ENCODE measurements around the gene GPR152.

Gene GPR152

DNA sequence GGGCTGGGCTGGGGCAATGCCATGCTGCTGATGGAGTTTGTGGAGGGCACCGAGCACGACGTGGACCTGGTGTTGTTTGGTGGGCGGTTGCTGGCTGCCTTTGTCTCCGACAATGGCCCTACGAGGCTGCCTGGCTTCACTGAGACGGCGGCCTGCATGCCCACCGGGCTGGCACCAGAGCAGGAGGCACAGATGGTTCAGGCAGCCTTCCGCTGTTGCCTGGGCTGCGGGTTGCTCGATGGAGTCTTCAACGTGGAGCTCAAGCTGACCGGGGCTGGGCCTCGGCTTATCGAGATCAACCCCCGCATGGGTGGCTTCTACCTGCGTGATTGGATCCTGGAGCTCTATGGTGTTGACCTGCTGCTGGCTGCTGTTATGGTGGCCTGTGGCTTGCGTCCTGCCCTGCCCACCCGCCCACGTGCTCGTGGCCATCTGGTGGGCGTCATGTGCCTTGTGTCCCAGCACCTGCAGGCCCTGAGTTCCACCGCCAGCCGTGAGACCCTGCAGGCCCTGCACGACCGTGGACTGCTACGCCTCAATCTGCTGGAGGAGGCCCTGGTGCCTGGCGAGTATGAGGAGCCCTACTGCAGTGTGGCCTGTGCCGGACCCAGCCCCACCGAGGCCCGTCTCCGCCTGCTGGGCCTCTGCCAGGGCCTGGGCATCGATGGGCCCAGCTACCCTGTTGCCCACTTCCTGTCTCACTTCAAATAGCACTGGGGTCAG lies 28.5 kb downstream of the GPR152 start:
- no peaks in the 10 kb centered on the region for H3K36me3 ChIP-seq (ENCODE audit: insufficient read depth, low read length)
- H3K9me3 ChIP-seq (replicated peaks; ENCODE audit: low read length): no peaks in the 10 kb centered on the region
- H3K9ac ChIP-seq (ENCODE audit: low read depth, low read length): no peak overlapping the region
- H3K4me1 ChIP-seq (ENCODE audit: control insufficient read depth, insufficient read depth, low read length): peaks cover 17% of the 10 kb centered on the region
- no peak overlapping the region for H3K4me3 ChIP-seq (ENCODE audit: low read length)
- H3K27me3 ChIP-seq (ENCODE audit: control insufficient read depth, insufficient read depth, low read length): no peaks in the 10 kb centered on the region
- H3K4me2 ChIP-seq (ENCODE audit: low read length): no peak overlapping the region

DNA sequence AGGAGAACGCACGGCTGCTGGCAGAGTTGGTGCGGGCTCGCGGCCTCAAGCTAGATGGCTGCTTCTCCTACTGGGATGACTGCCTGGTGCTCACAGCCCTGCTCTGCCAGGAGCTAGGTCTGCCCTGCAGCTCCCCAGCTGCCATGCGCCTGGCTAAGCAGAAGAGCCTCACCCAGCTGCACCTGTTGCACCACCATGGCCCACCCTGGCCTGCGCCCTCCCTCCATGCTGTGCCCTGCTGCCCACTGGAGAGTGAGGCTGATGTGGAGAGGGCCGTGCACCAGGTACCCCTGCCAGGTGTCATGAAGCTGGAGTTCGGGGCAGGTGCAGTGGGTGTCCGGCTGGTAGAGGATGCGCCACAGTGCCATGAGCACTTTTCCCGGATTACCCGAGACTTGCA lies 29.1 kb downstream of the GPR152 start:
- no peaks in the 10 kb centered on the region for H3K27me3 ChIP-seq (ENCODE audit: control insufficient read depth, insufficient read depth, low read length)
- H3K9me3 ChIP-seq (replicated peaks; ENCODE audit: low read length): no peaks in the 10 kb centered on the region
- H3K4me2 ChIP-seq (ENCODE audit: low read length): no peak overlapping the region
- H3K4me3 ChIP-seq (ENCODE audit: low read length): no peak overlapping the region
- no peak overlapping the region for H3K9ac ChIP-seq (ENCODE audit: low read depth, low read length)
- H3K36me3 ChIP-seq (ENCODE audit: insufficient read depth, low read length): no peaks in the 10 kb centered on the region
- H3K4me1 ChIP-seq (ENCODE audit: control insufficient read depth, insufficient read depth, low read length): peaks cover 21% of the 10 kb centered on the region

DNA sequence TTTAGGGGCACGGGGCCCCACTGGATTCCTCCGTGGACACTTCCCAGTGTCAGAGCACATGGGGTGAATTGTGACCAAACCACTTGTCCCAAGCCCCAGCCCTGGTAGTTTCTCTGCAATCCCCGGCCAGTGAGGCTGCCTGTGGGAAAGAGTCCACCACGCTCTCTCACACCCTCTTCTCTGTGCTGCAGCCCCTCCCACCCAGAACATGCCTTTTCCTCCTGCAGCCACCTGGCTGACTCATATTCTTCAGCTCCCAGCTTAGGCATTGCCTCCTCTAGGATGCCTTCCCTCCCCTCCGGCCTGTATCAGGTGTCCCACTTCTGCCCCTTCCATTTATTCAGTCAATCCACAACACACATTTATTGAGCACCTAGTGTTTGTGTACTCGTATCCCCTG lies 29.6 kb downstream of the GPR152 start:
- H3K36me3 ChIP-seq (ENCODE audit: insufficient read depth, low read length): no peaks in the 10 kb centered on the region
- no peaks in the 10 kb centered on the region for H3K27me3 ChIP-seq (ENCODE audit: control insufficient read depth, insufficient read depth, low read length)
- no peak overlapping the region for H3K9ac ChIP-seq (ENCODE audit: low read depth, low read length)
- H3K4me2 ChIP-seq (ENCODE audit: low read length): no peak overlapping the region
- no peak overlapping the region for H3K4me3 ChIP-seq (ENCODE audit: low read length)
- peaks cover 26% of the 10 kb centered on the region for H3K4me1 ChIP-seq (ENCODE audit: control insufficient read depth, insufficient read depth, low read length)
- H3K9me3 ChIP-seq (replicated peaks; ENCODE audit: low read length): no peaks in the 10 kb centered on the region

DNA sequence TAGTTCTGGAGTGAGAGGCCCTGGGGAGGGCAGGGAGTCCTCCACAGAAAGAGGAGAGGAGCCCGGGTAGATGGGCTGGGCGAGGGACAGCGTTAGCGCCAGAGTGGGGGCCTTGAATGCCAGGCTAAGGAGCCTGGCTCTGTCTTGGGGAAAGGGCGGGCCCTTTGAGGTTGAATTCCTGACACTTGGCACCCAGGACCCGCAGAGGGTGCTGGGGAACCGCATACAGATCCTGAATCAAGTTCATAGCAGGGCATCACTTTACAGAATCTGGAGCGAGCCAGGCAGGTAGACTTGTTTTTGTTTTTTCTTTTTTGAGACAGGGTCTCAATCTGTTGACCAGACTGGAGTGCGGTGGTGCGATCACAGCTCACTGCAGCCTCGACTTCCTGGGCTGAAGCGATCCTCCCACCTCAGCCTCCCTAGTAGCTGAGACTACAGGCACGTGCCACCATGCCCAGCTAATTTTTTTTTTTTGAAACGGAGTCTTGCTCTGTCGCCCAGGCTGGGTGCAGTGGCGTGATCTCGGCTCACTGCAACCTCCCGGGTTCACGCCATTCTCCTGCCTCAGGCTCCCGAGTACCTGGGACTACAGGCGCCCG lies 31.0 kb downstream of the GPR152 start:
- Histone ChIP-seq H3K9me3 (replicated peaks; ENCODE audit: low read length) (no peaks in the 10 kb centered on the region), H3K9ac (ENCODE audit: low read depth, low read length) (no peak overlapping the region), H3K4me1 (ENCODE audit: control insufficient read depth, insufficient read depth, low read length) (peaks cover 30% of the 10 kb centered on the region), H3K4me2 (ENCODE audit: low read length) (peak overlapping the region; percentile 99), H3K27me3 (ENCODE audit: control insufficient read depth, insufficient read depth, low read length) (no peaks in the 10 kb centered on the region), H3K36me3 (ENCODE audit: insufficient read depth, low read length) (no peaks in the 10 kb centered on the region), H3K4me3 (ENCODE audit: low read length) (peak overlapping the region; percentile 79)

DNA sequence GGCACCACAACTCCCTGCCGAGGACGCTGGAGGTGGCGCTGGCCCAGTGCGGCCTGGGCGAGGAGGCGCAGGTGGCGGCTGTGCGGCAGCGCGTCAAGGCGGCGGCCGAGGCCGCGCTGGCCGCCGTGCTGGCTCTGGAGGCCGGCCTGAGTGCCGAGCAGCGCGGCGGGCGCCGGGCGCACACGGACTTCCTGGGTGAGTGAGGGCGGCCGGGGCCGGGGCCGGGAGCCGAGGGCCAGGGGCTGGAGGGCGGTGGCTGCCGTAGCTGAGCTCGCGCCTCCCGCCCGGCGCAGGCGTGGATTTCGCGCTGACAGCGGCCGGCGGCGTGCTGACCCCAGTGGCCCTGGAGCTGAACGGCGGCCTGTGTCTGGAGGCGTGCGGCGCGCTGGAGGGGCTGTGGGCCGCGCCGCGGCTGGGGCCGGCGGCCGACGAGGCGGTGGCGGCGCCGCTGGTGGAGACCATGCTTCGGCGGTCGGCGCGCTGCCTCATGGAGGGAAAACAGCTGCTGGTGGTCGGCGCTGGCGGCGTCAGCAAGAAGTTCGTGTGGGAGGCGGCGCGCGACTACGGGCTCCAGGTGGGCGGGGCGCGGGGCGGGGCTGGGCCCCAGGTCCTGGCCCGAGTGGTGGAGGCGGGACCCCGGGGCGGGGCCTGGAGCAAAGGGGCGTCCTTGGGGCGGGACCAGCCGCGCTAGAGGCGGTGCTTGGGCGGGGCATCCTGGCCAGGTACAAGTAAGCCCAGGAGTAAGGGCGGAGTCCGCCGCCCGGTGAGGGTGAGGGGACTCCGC lies 31.7 kb downstream of the GPR152 start:
- Histone ChIP-seq H3K4me2 (ENCODE audit: low read length) (peak overlapping the region; percentile 99), H3K9me3 (replicated peaks; ENCODE audit: low read length) (no peaks in the 10 kb centered on the region), H3K4me1 (ENCODE audit: control insufficient read depth, insufficient read depth, low read length) (peaks cover 37% of the 10 kb centered on the region), H3K27me3 (ENCODE audit: control insufficient read depth, insufficient read depth, low read length) (no peaks in the 10 kb centered on the region), H3K4me3 (ENCODE audit: low read length) (peak overlapping the region; percentile 79), H3K36me3 (ENCODE audit: insufficient read depth, low read length) (no peaks in the 10 kb centered on the region), H3K9ac (ENCODE audit: low read depth, low read length) (peak overlapping the region; percentile 82)

DNA sequence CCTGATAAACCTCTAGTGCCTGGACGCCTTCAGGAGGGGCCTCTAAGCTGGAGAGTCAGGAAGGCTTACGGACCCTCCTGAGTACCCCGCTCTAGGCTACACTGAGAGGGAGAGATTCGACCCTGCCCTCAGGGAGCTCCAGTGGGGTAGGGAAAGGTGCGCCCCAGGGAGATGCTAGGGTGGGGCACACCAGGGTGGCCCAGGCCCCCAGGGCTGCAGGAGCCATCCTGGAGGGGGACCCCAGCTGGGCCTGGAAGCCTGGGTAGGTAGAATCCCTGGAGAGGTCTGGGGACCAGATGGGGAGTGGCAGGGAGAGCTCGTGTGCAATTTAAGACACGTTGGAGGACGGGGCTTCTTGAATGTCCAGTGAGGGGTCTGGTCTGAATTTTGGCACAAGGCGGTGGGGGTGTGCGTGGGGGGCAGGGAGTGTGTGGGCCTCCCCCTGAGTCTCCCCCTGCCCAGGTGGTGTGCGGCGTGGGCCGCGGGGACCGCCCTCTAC lies 32.3 kb downstream of the GPR152 start:
- peak overlapping the region; percentile 82 for H3K9ac ChIP-seq (ENCODE audit: low read depth, low read length)
- H3K27me3 ChIP-seq (ENCODE audit: control insufficient read depth, insufficient read depth, low read length): no peaks in the 10 kb centered on the region
- no peaks in the 10 kb centered on the region for H3K9me3 ChIP-seq (replicated peaks; ENCODE audit: low read length)
- peak overlapping the region; percentile 79 for H3K4me3 ChIP-seq (ENCODE audit: low read length)
- H3K4me2 ChIP-seq (ENCODE audit: low read length): peak overlapping the region; percentile 99
- peaks cover 39% of the 10 kb centered on the region for H3K4me1 ChIP-seq (ENCODE audit: control insufficient read depth, insufficient read depth, low read length)
- H3K36me3 ChIP-seq (ENCODE audit: insufficient read depth, low read length): no peaks in the 10 kb centered on the region

DNA sequence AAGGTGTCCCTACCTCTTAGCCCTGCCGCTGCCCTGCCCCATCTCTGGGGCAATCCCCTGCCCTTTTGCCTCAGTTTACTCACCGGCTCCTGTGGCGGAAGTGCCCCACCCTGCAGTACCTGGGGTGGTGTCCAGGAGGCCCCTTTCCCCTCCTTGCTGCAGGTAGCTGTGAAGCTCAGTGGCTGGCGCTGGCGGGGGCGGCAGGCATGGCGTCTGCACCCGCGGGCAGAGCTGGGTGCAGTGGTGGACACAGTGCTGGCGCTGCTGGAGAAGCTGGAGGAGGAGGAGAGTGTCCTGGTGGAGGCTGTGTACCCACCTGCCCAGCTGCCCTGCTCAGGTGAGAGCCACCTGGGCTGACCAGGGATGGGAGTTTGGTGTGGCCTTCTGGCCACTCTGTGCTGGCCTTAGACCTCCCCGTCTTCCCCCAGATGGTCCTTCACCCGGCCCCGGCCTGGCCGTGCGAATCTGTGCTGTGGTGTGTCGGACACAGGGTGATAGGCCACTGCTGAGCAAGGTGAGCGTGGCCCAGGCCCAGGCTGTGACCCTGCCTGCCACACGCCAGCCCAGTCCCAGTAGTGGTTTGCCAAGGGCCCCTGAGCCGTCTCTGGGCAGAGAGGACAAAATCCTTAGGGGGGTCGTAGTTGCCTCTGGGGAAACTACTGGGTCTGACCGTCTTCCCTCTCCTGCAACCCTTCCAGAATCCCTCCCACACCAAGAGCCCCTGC lies 33.0 kb downstream of the GPR152 start:
- H3K27me3 ChIP-seq (ENCODE audit: control insufficient read depth, insufficient read depth, low read length): no peaks in the 10 kb centered on the region
- no peak overlapping the region for H3K9ac ChIP-seq (ENCODE audit: low read depth, low read length)
- H3K4me2 ChIP-seq (ENCODE audit: low read length): peak overlapping the region; percentile 24
- peaks cover 42% of the 10 kb centered on the region for H3K4me1 ChIP-seq (ENCODE audit: control insufficient read depth, insufficient read depth, low read length)
- H3K9me3 ChIP-seq (replicated peaks; ENCODE audit: low read length): no peaks in the 10 kb centered on the region
- H3K4me3 ChIP-seq (ENCODE audit: low read length): no peak overlapping the region
- H3K36me3 ChIP-seq (ENCODE audit: insufficient read depth, low read length): no peaks in the 10 kb centered on the region

DNA sequence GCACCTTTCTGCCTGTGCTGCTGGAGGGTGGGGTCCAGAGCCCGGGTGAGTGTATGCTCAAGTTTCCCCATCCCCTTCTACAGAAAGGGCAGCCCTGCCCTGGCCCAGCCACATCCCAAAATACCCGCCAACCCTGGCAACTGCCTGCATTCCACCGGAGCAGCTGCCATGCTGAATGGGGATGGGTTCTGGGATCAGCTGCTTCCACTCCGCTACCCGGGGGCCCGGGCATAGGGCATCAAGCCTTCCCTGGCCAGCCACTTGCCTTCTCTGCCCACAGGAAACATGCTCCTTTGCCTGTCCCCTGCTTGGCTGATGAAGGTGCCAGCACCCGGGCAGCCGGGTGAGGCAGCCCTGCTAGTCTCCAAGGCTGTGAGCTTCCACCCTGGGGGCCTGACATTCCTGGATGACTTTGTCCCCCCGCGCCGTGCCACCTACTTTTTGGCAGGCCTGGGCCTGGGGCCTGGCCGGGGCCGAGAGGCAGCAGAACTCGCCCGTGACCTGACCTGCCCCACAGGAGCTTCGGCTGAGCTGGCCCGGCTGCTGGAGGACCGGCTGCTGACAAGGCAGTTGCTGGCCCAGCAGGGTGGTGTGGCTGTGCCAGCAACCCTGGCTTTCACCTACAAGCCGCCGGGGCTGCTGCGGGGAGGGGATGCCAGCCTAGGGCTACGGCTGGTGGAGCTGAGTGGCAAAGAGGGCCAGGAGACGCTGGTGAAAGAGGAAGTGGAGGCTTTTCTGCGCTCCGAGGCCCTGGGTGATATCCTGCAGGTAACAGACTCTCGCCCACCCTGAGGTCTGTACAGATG lies 33.9 kb downstream of the GPR152 start:
- no peaks in the 10 kb centered on the region for H3K36me3 ChIP-seq (ENCODE audit: insufficient read depth, low read length)
- H3K4me1 ChIP-seq (ENCODE audit: control insufficient read depth, insufficient read depth, low read length): peaks cover 42% of the 10 kb centered on the region
- no peak overlapping the region for H3K9ac ChIP-seq (ENCODE audit: low read depth, low read length)
- H3K4me2 ChIP-seq (ENCODE audit: low read length): peak overlapping the region; percentile 24
- H3K4me3 ChIP-seq (ENCODE audit: low read length): no peak overlapping the region
- H3K9me3 ChIP-seq (replicated peaks; ENCODE audit: low read length): no peaks in the 10 kb centered on the region
- H3K27me3 ChIP-seq (ENCODE audit: control insufficient read depth, insufficient read depth, low read length): no peaks in the 10 kb centered on the region

DNA sequence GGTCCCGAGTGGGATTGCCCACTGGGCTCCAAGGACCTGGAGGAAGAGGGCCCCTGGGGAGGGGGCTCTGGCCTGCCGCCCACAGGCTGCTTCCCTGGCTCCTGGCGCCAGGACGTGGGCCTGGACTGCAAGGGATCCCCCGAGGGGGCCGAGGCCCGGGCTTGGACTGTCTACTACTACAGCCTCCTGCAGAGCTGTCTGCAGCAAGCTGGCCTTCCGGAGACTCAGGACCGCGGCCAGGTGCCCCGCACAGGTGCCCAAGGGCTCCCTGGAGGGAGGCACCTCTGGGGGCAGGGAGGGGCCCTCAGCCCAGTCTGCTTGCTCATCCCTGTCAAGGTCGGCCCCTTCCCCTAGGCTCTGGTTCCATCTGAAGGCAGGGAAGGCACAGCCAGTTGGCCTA lies 35.1 kb downstream of the GPR152 start:
- Histone ChIP-seq H3K27me3 (ENCODE audit: control insufficient read depth, insufficient read depth, low read length) (peaks cover 3% of the 10 kb centered on the region), H3K9ac (ENCODE audit: low read depth, low read length) (no peak overlapping the region), H3K4me2 (ENCODE audit: low read length) (no peak overlapping the region), H3K4me1 (ENCODE audit: control insufficient read depth, insufficient read depth, low read length) (peaks cover 42% of the 10 kb centered on the region), H3K4me3 (ENCODE audit: low read length) (no peak overlapping the region), H3K9me3 (replicated peaks; ENCODE audit: low read length) (no peaks in the 10 kb centered on the region), H3K36me3 (ENCODE audit: insufficient read depth, low read length) (no peaks in the 10 kb centered on the region)

DNA sequence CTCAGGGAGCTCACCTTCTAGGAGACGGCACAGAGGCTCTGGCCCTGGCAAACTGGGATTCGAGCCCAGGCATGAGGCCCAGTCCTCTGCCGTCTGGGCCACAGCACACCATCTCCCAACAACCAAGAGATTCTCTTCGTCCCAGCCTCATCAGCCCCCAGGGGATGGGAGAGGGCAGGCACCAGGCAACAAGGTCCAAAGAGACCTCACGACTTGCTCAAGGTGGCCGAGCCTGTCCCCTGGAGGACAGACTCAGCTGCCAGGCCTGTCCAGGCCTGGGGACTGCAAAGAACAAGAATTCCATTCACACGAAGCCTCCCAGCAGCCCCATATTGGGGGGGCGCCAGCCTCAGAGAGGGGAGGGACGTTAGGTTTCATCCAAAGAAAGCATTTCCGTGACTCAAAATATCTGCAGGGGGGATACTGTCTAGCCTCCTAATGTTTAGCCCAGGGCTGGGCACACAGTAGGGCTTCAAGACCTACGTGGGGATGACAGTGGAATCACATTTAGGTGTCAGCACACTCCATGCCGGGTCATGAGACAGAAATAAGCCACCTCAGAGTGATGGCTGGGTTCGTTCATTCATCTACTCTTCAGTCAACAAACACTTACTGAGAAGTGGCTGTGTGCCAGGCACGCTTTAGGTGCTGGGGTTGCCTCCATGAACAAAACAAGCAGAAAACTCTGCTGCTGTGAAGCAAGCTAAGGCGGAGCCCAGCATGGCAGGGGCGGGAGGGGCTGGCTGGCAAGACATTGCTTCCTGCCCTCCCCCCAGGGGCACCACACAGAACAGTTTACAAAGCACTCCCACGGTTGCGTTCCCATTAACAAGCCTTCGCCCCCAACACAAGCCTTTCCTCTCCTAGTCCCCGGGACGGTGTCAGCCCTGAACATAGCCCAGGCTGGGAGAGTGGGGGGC lies 35.9 kb downstream of the GPR152 start:
- no peaks in the 10 kb centered on the region for H3K9me3 ChIP-seq (replicated peaks; ENCODE audit: low read length)
- H3K4me1 ChIP-seq (ENCODE audit: control insufficient read depth, insufficient read depth, low read length): peaks cover 42% of the 10 kb centered on the region
- no peaks in the 10 kb centered on the region for H3K36me3 ChIP-seq (ENCODE audit: insufficient read depth, low read length)
- H3K9ac ChIP-seq (ENCODE audit: low read depth, low read length): no peak overlapping the region
- no peak overlapping the region for H3K4me2 ChIP-seq (ENCODE audit: low read length)
- H3K27me3 ChIP-seq (ENCODE audit: control insufficient read depth, insufficient read depth, low read length): peaks cover 10% of the 10 kb centered on the region
- H3K4me3 ChIP-seq (ENCODE audit: low read length): no peak overlapping the region

Data from skeletal muscle satellite cell (primary cell).